Eye (tissue), 1 donor: Measurements from ENCODE around the gene SLC4A11.

ENCODE experiments used
- DNase-seq: peaks from one replicate; pipeline ENCODE4 v3.0.0-alpha.2; 2015

The SLC4A11 gene

GRCh38 chr20:3239026-3239866 is at the start of gene SLC4A11:
Gene SLC4A11, minus strand, starts transcription at chr20:3239190. Its CDS starts 53 bp downstream, at chr20:3239137.
- DNase-seq, result peak; percentile 53

DNA sequence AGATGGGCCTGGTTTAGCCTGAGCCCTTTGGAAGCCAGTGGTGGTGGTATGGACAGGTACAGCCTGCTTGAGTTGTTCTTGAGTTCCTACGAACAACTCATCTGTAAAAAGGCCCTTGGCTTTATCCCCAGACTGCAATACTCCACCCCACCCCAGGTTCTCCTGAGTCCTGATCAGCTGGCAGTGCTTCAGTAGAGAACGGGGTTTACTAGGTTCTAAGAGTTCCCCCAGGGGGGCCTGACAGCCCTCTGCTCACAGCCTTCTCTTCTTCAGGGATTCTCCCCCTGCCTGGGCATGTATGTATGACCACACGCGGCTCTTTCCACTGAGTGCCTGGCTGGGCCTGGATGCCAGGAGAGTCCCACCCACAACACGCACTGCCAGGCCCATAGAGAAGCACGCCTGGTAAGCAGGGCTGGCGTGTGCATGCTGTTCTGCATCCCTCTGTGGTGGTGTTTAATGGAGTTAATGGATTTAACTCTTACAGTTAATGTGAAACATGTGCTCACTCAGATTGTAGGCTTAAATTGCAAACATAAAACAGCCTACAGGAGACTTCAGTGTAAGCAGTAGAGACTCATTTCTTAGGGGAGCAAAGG is 44.3 kb upstream of the SLC4A11 start:
- peak; percentile 2 for DNase-seq

DNA sequence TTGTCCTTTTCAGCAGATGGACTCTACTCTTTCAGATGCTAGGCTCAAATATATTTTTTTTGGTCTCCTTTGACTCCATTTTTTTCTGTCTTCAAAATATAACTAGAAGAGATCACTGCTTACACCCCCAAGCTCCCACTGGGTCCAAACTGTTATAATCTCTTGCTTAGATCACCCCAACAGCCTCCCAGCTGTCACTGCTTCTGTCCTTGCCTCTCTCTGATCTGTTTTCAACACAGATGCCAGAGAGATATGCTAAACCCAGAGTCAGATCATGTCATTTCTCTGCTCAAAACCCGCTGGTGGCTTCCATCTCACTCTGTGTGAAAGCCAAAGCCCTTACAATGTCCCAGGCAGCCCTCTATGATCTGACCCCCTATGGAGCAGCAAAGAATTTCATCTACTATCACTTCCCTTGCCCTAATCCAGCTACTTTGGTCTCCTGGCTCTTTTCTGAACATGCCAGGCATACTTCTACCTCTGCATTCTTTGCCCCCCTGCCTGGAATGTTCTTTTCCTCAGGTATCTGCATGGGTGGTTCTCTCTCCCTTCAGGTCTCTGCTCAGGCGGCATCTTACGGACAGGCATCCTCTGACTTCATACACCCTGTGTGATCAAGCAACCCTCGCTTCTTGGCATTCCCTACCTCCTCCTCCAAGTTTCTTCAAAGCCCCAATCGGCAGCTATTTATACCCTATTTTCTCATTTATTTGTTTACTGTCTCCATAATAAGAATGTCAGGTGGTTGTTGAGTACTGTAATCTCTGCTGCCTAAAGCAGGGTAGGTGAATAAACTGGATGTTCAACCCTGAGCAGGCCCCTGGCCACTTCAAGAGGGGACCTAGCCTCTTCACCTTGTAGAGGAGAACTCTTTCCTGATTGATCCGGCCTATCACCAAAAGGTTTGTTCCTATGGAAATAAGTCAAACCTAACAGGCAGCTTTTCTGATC is 43.6 kb upstream of the SLC4A11 start:
- no peak for DNase-seq

GRCh38 chr20:3281437-3281836 is 42.4 kb upstream of the SLC4A11 start:
- DNase-seq, result no peak

- no peak for DNase-seq
Observed at GRCh38 chr20:3279761-3280160, 40.8 kb upstream of the SLC4A11 start.

DNA sequence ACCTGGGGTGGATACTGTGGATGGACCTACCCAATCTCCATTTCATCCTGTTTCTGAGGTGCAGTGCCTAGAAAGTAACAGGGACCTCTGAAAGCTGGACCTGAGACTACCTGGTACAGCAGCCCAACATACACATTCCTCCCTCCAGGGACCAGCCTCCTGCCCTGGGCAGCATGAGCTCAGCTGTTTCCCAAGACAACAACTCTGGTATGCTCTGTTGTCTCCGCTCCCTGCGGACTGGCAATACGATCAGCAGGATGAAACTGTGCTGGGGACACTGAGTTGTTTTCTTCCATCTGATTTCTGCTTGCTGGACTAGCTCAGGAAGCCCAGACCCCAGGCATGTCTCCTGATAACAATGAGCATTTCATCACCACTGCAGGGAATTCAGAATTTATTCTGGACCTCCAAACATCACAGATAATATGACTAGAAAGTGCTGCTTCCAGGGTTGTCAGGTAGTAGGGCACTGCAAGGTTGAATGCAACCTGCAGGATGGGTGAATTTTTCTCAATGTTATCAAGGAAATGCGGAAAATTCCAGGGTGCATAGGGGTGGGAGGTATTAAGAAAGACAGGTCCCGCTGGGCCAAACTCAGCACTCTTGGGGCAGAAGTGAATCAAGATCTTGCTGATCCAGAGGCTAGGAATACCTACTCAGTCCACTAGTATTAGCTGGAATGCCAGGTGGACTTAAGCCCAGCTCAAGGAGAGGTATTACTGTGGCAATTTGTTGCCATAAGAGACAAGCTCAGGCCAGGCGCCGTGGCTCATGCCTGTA is 38.9 kb upstream of the SLC4A11 start:
- no peak for DNase-seq

DNA sequence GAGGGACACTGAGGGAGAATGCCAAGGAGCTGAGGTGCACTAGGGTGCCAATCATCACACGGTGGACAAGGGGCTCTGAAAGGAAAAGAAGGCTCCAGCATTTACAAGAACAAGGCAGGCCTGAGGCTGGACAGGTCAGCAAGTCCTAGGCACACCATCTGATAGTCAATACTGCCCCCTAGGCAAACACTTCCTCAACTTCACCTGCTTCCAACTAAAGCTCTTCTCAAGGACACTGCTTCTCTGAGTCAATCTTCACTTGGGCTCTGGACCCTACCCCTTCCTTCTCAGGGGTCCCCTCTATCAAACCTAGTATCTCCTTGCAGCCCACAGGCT is 37.7 kb upstream of the SLC4A11 start:
- DNase-seq, result no peak

DNA sequence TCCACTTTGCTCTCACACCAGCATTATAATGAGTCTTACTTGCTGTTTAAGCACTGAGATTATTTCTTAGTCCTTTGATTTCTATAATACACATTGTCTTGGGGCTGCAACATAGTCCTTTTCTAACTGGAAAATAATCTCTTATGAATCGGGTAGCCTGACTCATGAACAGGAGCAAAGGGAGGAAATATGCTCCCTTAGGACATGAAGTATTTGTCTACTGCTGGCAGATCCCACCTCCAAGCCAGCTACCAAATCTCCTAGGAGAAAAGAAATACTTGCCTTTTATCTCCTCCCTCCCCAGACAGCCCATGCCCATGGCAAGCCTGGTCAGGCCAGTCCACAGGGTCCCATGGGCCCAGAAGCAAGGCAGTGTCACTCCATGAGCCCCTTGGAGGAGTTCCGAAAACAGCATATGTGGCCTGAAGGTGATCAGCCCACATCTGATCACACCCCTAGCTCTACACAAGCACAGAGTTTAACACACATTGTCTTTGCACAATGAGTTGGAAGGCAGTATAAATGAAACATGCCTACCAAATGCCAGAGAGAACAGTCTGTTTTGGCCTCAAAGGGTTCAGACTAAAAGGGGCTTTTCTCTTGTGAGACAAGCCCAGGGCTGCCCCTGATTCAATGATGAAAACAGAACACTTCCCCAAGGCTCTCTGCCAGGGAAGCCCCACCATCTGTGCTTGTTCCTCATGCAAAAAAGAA is 37.1 kb upstream of the SLC4A11 start:
- no peak for DNase-seq

DNA sequence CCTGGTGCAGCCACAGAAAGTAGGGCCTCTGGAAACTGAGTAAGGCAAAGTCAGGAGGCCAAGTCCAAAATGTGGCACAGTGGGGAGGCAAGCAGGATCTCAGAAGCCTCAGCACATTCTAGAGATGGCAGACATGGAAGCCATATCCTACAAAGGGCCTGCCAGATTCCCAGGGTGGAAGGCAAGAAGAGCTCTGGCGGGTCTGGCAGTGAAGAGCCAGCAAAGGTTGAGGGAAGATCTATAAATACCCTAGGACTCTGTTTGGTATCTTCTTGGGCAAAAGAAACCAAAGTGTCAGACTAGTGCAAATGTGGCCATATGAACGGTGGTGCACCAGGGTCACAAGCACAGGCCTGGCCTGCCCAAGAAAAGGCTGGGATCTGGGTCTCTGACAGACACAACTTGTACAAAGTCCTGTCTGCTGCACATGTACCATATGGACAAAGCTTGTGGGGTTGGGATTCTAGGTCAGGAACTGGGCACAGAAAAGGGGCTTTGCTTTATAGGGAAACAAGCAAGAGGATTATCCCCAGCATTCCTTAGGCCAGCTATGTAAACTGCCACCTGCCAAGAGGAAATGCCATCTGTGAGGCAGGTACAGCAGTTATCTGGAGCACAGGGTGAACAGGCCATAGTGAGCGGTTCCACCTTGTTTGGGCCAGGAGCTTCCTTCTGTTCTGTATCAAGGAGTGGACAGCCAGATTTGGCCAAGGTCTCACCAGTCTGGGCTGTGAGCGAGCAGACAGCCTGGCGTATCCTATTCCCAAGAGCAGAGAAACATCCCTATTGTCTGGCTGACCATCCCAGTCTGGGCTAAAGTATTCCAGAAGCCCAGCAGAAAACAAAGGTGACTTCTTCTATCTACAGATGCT is 36.3 kb upstream of the SLC4A11 start:
- no peak for DNase-seq

DNA sequence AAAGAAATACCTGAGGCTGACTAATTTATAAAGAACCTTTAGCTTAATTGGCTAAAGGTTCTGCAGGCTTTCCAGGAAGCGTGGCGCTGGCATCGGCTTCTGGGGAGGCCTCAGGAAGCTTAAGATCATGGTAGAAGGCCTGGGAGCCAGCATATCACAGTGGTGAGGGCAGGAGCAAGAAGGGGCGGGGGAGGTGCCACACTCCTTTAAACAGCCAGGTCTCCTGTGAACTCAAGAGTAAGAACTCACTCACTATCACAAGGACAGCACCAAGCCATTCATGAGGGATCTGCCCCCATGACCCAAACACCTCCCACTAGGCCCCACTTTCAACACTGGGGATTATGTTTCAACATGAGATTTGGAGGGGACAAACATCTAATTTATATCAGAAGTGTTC is 34.4 kb upstream of the SLC4A11 start:
- DNase-seq, result no peak

DNA sequence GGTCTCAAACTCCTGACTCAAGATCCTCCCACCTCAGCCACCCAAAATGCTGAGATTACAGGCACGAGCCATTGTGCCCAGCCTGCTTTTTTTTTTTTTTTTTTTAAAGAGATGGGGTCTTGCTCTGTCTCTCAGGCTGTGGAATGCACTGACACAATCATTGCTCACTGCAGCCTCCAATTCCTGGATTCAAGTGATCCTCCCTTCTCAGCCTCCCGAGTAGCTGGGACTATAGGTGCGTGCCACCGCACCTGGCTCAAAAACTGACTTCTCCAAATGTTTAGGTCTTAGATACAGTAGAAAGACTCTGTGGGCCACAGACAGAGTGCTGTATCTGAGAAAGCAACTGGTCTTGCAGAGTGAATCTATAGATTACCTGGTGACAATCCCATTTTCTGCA is 31.1 kb upstream of the SLC4A11 start:
- no peak for DNase-seq

DNA sequence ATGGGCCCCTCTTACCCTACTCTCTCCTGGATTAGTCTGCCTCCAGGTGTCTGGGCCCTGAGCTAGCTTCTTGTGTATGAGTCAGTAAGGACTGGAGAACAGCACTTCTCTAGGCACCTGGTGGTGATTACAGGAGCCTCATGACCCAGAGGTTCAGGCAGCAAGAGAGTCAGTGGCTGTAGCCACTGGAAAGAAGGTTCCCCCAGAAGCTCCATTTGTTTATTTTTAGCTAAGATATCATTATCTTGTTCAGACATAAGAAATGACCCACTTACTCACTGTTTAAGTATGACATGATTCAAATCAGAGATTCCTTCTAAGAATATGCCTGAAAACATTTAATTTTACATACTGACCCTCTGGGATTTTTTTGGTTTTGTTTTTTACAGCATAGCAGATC is 23.6 kb upstream of the SLC4A11 start:
- no peak for DNase-seq

GRCh38 chr20:3258429-3258828 is 19.4 kb upstream of the SLC4A11 start:
- no peak for DNase-seq

- DNase-seq, result no peak
Observed at GRCh38 chr20:3255728-3256127, 16.7 kb upstream of the SLC4A11 start.

DNA sequence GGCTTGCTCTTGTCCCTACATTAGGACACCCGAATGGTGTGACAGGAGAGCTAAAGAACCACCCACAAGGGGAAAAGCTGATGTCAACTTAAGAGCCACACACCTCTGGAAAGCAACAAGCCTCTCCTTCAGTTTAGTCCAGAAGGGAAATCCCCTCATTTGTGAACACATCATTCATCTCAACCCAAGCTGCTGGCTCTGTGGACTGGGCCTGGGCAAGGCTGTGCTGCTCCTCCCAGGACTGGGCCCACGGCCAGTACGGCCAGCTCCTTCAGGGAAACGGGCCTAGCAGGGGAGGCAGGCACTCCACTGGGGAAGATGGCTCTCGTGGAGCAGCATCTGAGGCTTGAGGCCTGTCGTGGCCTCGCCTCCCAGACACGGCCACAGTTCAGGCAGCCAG is 12.8 kb upstream of the SLC4A11 start:
- DNase-seq, result no peak

DNA sequence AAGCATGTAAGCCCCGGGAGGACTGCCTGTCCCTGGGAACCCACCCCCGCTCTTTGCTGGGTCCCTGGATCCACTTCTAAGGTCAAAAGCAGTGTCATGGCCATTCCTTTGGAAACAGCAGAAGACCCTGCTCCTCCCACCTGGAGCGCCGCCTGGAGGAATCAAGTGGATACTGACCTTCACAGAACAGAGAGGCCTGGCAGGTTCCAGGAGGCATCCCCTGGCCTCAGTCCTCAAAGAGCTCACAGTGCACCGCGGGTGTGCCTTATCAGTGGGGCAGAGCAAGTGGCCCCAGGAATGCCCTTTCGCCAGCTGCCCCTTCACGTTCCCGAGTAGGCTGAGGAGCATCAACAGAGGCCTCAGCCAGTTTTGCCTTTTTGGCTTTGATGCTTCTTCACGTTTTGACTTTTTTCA is 11.1 kb upstream of the SLC4A11 start:
- DNase-seq, result no peak

- peak; percentile 17 for DNase-seq
Observed at GRCh38 chr20:3248993-3249347, 10.0 kb upstream of the SLC4A11 start.

GRCh38 chr20:3248167-3248992 is 9.4 kb upstream of the SLC4A11 start:
- peak; percentile 53 for DNase-seq

DNA sequence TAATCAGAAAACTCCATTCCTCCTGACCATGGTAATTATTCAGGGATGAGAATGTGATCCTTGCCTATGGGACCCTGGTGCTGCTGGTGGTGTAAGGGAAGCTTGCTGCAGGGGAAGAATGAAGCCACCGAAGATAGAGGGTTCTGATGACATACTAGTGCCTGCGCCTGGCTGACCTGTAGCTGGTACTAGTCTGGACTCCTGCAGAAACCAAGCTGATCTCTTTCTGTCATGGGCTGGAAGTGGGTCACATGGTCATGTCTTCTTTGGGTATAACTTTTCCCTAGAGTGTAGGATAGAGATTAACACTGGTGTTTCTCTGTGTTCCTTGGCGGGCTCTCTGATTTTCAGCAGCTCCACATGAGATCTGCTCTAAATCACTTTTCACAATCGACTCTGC is 8.6 kb upstream of the SLC4A11 start:
- DNase-seq, result peak; percentile 19

GRCh38 chr20:3246682-3247081 is 7.7 kb upstream of the SLC4A11 start:
- no peak for DNase-seq
